ENCODE results near the gene MFAP2. TPM values are rescaled to one million over a fixed set of nuclear protein-coding genes. Genes with fewer than 3 reads are reported as not detected.

MFAP2 gene
- 107 and 129 TPM in 2 replicates for total RNA-seq (2014; rRNA removed; shearing (Covaris generic))
- polyA plus RNA-seq (2016; fragmentation: Nextera tagmentation; extraction: Ambion mirVana) = 255 TPM in 2 replicates
- long read RNA-seq, transcript MFAP2-202 (9 exons, 1,260 nt) = major isoform, 47 of 67 reads
- long read RNA-seq, partial matches to known transcripts = 5 of 67 reads
- long read RNA-seq, other reads (novel, unspliced or antisense) = 14 of 67 reads

GRCh38 chr1:16980473-16981268, at the start of gene MFAP2:
MFAP2 (minus strand) TSS chr1:16980620; CDS start chr1:16978273, 2,347 bp downstream.
- Histone ChIP-seq H3K4me3 (peak within 1 kb of the TSS; percentile 88), H4K20me1 (replicated peaks; ENCODE audit: insufficient read depth) (no peaks in the 10 kb centered on the region; the same call in 1 of the 2 replicates), H3K4me1 (ENCODE audit: insufficient read depth) (peaks cover 7% of the 10 kb centered on the region), H2AFZ (peak within 1 kb of the TSS; percentile 90), H3K27ac (ENCODE audit: low read depth) (no peak within 1 kb of the TSS), H3K36me3 (ENCODE audit: insufficient read depth) (no peaks in the 10 kb centered on the region), H3K79me2 (replicated peaks; ENCODE audit: insufficient read depth) (peaks cover 27% of the 10 kb centered on the region), H3K9me2 (ENCODE audit: insufficient read depth) (no peaks in the 10 kb centered on the region), H3F3A (replicated peaks; ENCODE audit: low read depth) (peaks cover 15% of the 10 kb centered on the region; the same call in 1 of the 2 replicates), H3K4me2 (peak within 1 kb of the TSS; percentile 99), H3K27me3 (ENCODE audit: insufficient read depth) (no peaks in the 10 kb centered on the region)
- Mint-ChIP-seq H3K27me3 (ENCODE audit: insufficient read depth, low read depth, poor library complexity) (peaks cover 28% of the 10 kb centered on the region), H3K36me3 (ENCODE audit: low read depth) (peaks cover 19% of the 10 kb centered on the region), H3K4me3 (peak within 1 kb of the TSS; percentile 86), H3K9me3 (no peaks in the 10 kb centered on the region; the same call in 2 of the 3 replicates), H3K4me1 (peaks cover 40% of the 10 kb centered on the region), H3K27ac (0 out of 2 replicates have a peak within 1 kb of the TSS, but pooled peaks have one; percentile 23)
- ATAC-seq (peak; percentile 72), DNase-seq (ENCODE audit: low spot score) (peak; percentile 78)
- TF ChIP-seq ZNF462 (CRISPR knock-in tag; IDR thresholded peaks at IDR 0.05) (no peak), CTCF (conservative IDR thresholded peaks at IDR 0.05; ENCODE audit: low read depth in 2 of 2) (no peak), EZH2 (IDR thresholded peaks at IDR 0.05; ENCODE audit: low read depth, unreplicated experiment) (no peak), POLR2AphosphoS5 (IDR thresholded peaks at IDR 0.05; ENCODE audit: low read depth) (peak; percentile 21; the same call in 1 of the 2 replicates)
